HepG2 (cell line): ENCODE results near the gene METTL26. TPM values are rescaled to one million over a fixed set of nuclear protein-coding genes. Genes with fewer than 3 reads are reported as not detected.
A peak's percentile ranks its signal among the peaks of the same experiment; 100 is the strongest.

Experiments used
- CSRNP2 ChIP-seq: sonication (generic); formaldehyde crosslinking; conservative IDR thresholded peaks from 2 replicates; pipeline ENCODE4 v1.8.0; 2022; ENCODE audit warnings: low read depth, missing genetic modification reagents
- HNRNPUL1 ChIP-seq: fragments of 200-400 bp; formaldehyde crosslinking; IDR thresholded peaks from 2 replicates; pipeline ENCODE4 v1.6.1; 2017; ENCODE audit warnings: low read depth, mild to moderate bottlenecking, low read length, moderate library complexity
- NFATC3 ChIP-seq: sonication (generic); formaldehyde crosslinking; IDR thresholded peaks from 2 replicates; pipeline ENCODE4 v1.5.1; 2020; ENCODE audit warnings: mild to moderate bottlenecking, missing genetic modification reagents
- TAF15 ChIP-seq: fragments of 200-400 bp; formaldehyde crosslinking; IDR thresholded peaks from one replicate; pipeline ENCODE4 v1.6.1; 2018; ENCODE audit warnings: mild to moderate bottlenecking, low read depth, low read length; ENCODE audit not compliant: poor library complexity, severe bottlenecking
- TCF12 ChIP-seq, 2 experiments: fragments of 450-650 bp in 1 of 2; sonication (generic) in 1 of 2; formaldehyde crosslinking in 1 of 2; IDR thresholded peaks; 2 replicates each; pipeline versions ENCODE4 v1.6.1 to v1.8.0; 2017 to 2022; ENCODE audit warnings: antibody characterized with exemption in 1 of 2, mild to moderate bottlenecking in 1 of 2, missing genetic modification reagents in 1 of 2, moderate library complexity in 1 of 2
- ZFP62 ChIP-seq: sonication (generic); formaldehyde crosslinking; IDR thresholded peaks from 2 replicates; pipeline ENCODE4 v1.4.0; 2020; ENCODE audit warnings: missing genetic modification reagents
- ZNF547 ChIP-seq: sonication (generic); formaldehyde crosslinking; IDR thresholded peaks from 2 replicates; pipeline ENCODE4 v1.5.1; 2020; ENCODE audit warnings: mild to moderate bottlenecking, missing genetic modification reagents
- ZNF580 ChIP-seq: IDR thresholded peaks from 2 replicates; pipeline ENCODE4 v1.6.1; 2016; ENCODE audit warnings: low read depth, borderline replicate concordance
- ZNF609 ChIP-seq: sonication (generic); formaldehyde crosslinking; IDR thresholded peaks from 2 replicates; pipeline ENCODE4 v1.4.0; 2020; ENCODE audit warnings: mild to moderate bottlenecking, missing genetic modification reagents, borderline replicate concordance
- polyA plus RNA-seq, 8 experiments: library from polyadenylated mRNA; depleted of rRNA in 3 of 8; stranded (reverse) in 7 of 8; unstranded in 1 of 8; fragments of >200 nt; fragmentation: Illumina TruSeq in 4 of 8; extraction: Trizol in 4 of 8; gene quantifications; 2 replicates each; pipeline versions ENCODE4 v1.2.1 to v1.2.3, GENCODE V29; 2011 to 2016; ENCODE audit warnings: low read depth in 4 of 8, missing spikeins in 1 of 8, mixed read lengths in 1 of 8; ENCODE audit not compliant: insufficient read depth in 1 of 8
- total RNA-seq, 5 experiments: library from RNA; depleted of rRNA; stranded (reverse); fragments of >200 nt; fragmentation: Illumina TruSeq; extraction: Trizol; gene quantifications; 2 replicates each; pipeline ENCODE4 v1.2.3, GENCODE V29; 2016; ENCODE audit warnings: low read depth in 1 of 5
- TF ChIP-seq, protein P1 (sequence below), 2 experiments: fragments of 450-650 bp in 1 of 2; sonication (generic) in 1 of 2; formaldehyde crosslinking in 1 of 2; IDR thresholded peaks; 2 replicates each; pipeline versions ENCODE4 v1.6.1 to v1.8.0; 2016 to 2022; ENCODE audit warnings: antibody characterized with exemption in 1 of 2, mild to moderate bottlenecking in 1 of 2, missing genetic modification reagents in 1 of 2

Gene METTL26
- total and polyA plus RNA-seq, 2 of the 13 experiments (the other 11 are each of a cell fraction or from before 2014, with no cell fraction given) = 65.5 to 70.1 TPM

DNA sequence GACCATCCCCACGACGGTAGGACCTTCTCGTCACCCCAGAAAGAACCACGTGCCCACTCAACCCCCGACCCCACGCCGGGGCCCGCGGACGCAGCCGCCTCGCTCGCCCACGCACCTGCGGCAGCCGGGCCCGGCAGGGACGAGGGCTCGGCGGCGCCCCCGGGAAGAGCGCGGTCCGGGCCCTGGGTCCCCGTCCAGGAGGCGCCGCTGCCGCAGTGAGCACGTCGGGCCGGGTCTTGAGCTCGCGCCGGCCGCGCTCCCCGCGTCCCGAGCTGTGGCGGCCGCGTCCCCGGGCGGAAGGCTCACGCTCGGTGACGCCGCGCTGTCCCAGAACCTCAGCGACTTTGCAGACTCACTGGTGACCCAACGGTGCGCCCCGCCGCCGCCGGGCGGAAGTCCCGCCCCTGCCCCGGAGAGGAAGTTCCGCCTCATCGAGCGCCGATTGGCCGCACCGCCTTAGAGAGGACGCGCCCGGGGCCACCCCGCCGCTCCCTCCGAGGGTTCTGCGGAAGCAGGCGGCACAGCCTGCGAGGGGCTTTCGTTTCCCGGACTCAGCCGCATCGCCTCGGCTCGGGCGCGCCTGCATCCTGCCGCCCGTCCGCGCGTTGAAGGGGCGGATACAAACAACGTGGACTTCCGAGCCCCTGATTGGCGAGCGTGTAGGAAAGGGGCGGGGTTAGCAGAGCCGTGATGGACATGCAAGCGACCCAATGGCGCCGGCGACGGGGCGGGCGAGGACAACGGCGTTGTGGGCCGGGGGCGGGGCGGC, 47.0 kb downstream of the METTL26 start (continued):
- TF ChIP-seq CSRNP2 (CRISPR knock-in tag) (no peak), NFATC3 (CRISPR knock-in tag) (peak; percentile 42; the same call in 1 of the 2 replicates), ZNF547 (CRISPR knock-in tag) (peak; percentile 80), ZNF609 (CRISPR knock-in tag) (peak; percentile 23; the same call in 1 of the 2 replicates), ZFP62 (CRISPR knock-in tag) (no peak), TAF15 (peak; percentile 17), HNRNPUL1 (no peak), TCF12 (IDR thresholded peaks at IDR 0.05) (no peak), TCF12 (CRISPR knock-in tag; IDR thresholded peaks at IDR 0.05) (peak; percentile 57; the same call in 1 of the 2 replicates), ZNF580 (CRISPR knock-in tag) (no peak)
- TF ChIP-seq, protein P1, sequence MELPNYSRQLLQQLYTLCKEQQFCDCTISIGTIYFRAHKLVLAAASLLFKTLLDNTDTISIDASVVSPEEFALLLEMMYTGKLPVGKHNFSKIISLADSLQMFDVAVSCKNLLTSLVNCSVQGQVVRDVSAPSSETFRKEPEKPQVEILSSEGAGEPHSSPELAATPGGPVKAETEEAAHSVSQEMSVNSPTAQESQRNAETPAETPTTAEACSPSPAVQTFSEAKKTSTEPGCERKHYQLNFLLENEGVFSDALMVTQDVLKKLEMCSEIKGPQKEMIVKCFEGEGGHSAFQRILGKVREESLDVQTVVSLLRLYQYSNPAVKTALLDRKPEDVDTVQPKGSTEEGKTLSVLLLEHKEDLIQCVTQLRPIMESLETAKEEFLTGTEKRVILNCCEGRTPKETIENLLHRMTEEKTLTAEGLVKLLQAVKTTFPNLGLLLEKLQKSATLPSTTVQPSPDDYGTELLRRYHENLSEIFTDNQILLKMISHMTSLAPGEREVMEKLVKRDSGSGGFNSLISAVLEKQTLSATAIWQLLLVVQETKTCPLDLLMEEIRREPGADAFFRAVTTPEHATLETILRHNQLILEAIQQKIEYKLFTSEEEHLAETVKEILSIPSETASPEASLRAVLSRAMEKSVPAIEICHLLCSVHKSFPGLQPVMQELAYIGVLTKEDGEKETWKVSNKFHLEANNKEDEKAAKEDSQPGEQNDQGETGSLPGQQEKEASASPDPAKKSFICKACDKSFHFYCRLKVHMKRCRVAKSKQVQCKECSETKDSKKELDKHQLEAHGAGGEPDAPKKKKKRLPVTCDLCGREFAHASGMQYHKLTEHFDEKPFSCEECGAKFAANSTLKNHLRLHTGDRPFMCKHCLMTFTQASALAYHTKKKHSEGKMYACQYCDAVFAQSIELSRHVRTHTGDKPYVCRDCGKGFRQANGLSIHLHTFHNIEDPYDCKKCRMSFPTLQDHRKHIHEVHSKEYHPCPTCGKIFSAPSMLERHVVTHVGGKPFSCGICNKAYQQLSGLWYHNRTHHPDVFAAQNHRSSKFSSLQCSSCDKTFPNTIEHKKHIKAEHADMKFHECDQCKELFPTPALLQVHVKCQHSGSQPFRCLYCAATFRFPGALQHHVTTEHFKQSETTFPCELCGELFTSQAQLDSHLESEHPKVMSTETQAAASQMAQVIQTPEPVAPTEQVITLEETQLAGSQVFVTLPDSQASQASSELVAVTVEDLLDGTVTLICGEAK (IDR thresholded peaks at IDR 0.05) = peak; percentile 63
- TF ChIP-seq, protein P1 (CRISPR knock-in tag; IDR thresholded peaks at IDR 0.05) = no peak; the same call in 1 of the 2 replicates
